Mesenchymal stem cell (in vitro differentiated cells and primary cell): Measurements from ENCODE around the gene HVCN1.
"Not testable (repeated sequence)": the region's sequence is repeated elsewhere in the genome, so short reads cannot be mapped to it uniquely, and the experiment has no call there.

Experiments used
- DNase-seq: peaks from one replicate; pipeline ENCODE4 v3.0.0-alpha.2; 2013
- H2AFZ ChIP-seq: one replicate; pipeline ENCODE4 v1.6.1; 2013; ENCODE audit warnings: low read depth, mild to moderate bottlenecking, control low read depth, inconsistent platforms, low read length, moderate library complexity
- H2AK5ac ChIP-seq: 2 replicates; pipeline ENCODE4 v1.6.1; 2013; ENCODE audit warnings: low read length, moderate library complexity, mild to moderate bottlenecking, inconsistent platforms; ENCODE audit not compliant: severe bottlenecking
- H2BK120ac ChIP-seq: one replicate; pipeline ENCODE4 v1.6.1; 2013; ENCODE audit warnings: low read depth, mild to moderate bottlenecking, inconsistent platforms, low read length, moderate library complexity
- H2BK12ac ChIP-seq, 2 experiments: one replicate each; pipeline ENCODE4 v1.6.1; 2013; ENCODE audit warnings: inconsistent platforms in 2 of 2, low read length in 2 of 2, mild to moderate bottlenecking in 2 of 2, moderate library complexity in 2 of 2, control low read depth in 1 of 2
- H2BK15ac ChIP-seq: one replicate; pipeline ENCODE4 v1.6.1; 2013; ENCODE audit warnings: mild to moderate bottlenecking, low read depth, inconsistent platforms; ENCODE audit not compliant: poor library complexity, severe bottlenecking
- H2BK5ac ChIP-seq: 2 replicates; pipeline ENCODE4 v1.6.1; 2013; ENCODE audit warnings: low read depth, mild to moderate bottlenecking, low read length, control low read depth, inconsistent platforms; ENCODE audit not compliant: poor library complexity, severe bottlenecking
- H3K14ac ChIP-seq, 2 experiments: one replicate each; pipeline ENCODE4 v1.6.1; 2013; ENCODE audit warnings: inconsistent platforms in 2 of 2, low read length in 2 of 2, control low read depth in 1 of 2, mild to moderate bottlenecking in 1 of 2, moderate library complexity in 1 of 2
- H3K18ac ChIP-seq, 2 experiments: one replicate each; pipeline ENCODE4 v1.6.1; 2013; ENCODE audit warnings: inconsistent platforms in 2 of 2, low read length in 2 of 2, control low read depth in 1 of 2, low read depth in 1 of 2, mild to moderate bottlenecking in 1 of 2
- H3K23ac ChIP-seq, 2 experiments: one replicate each; pipeline ENCODE4 v1.6.1; 2013; ENCODE audit warnings: inconsistent platforms in 2 of 2, low read length in 2 of 2, mild to moderate bottlenecking in 2 of 2, moderate library complexity in 2 of 2, control low read depth in 1 of 2
- H3K27ac ChIP-seq: 2 replicates; pipeline ENCODE4 v1.5.1; 2013; ENCODE audit warnings: mild to moderate bottlenecking, moderate library complexity, low read length, control low read depth, inconsistent platforms; ENCODE audit not compliant: poor library complexity, severe bottlenecking
- H3K27me3 ChIP-seq, 2 experiments: 2 replicates each; pipeline versions ENCODE4 v1.6.1 to v1.7.0; 2013; ENCODE audit warnings: low read length in 2 of 2, mild to moderate bottlenecking in 2 of 2, moderate library complexity in 2 of 2, control low read depth in 1 of 2, inconsistent platforms in 1 of 2; ENCODE audit not compliant: control insufficient read depth in 1 of 2, insufficient read depth in 1 of 2
- H3K36me3 ChIP-seq, 2 experiments: 2 replicates each; pipeline versions ENCODE4 v1.6.1 to v1.7.0; 2013; ENCODE audit warnings: low read length in 2 of 2, control low read depth in 1 of 2, inconsistent platforms in 1 of 2, low read depth in 1 of 2, mild to moderate bottlenecking in 1 of 2; ENCODE audit not compliant: insufficient read depth in 2 of 2, control insufficient read depth in 1 of 2
- H3K4ac ChIP-seq, 2 experiments: one replicate each; pipeline ENCODE4 v1.6.1; 2013; ENCODE audit warnings: inconsistent platforms in 2 of 2, low read length in 2 of 2, mild to moderate bottlenecking in 2 of 2, moderate library complexity in 2 of 2, control low read depth in 1 of 2, low read depth in 1 of 2
- H3K4me1 ChIP-seq: 2 replicates; pipeline ENCODE4 v1.6.1; 2013; ENCODE audit warnings: low read depth, low read length, control low read depth; ENCODE audit not compliant: control insufficient read depth, insufficient read depth
- H3K4me2 ChIP-seq: 2 replicates; pipeline ENCODE4 v1.6.1; 2013; ENCODE audit warnings: low read length, mild to moderate bottlenecking, inconsistent platforms; ENCODE audit not compliant: poor library complexity, severe bottlenecking
- H3K4me3 ChIP-seq, 2 experiments: 2 replicates each; pipeline versions ENCODE4 v1.5.1 to v1.7.0; 2013; ENCODE audit warnings: low read length in 2 of 2, mild to moderate bottlenecking in 2 of 2, control low read depth in 1 of 2, low read depth in 1 of 2; ENCODE audit not compliant: insufficient read depth in 1 of 2
- H3K79me1 ChIP-seq: replicated peaks from 2 replicates; pipeline ENCODE4 v1.6.1; 2013; ENCODE audit warnings: mild to moderate bottlenecking, control low read depth, low read length, inconsistent platforms; ENCODE audit not compliant: poor library complexity, severe bottlenecking
- H3K9ac ChIP-seq: 2 replicates; pipeline ENCODE4 v1.7.0; 2013; ENCODE audit warnings: mild to moderate bottlenecking, low read length, moderate library complexity
- H3K9me3 ChIP-seq: 2 replicates; pipeline ENCODE4 v1.7.0; 2013; ENCODE audit warnings: mild to moderate bottlenecking, low read length; ENCODE audit not compliant: control insufficient read depth
- H4K8ac ChIP-seq: one replicate; pipeline ENCODE4 v1.6.1; 2013; ENCODE audit warnings: inconsistent platforms, mild to moderate bottlenecking, low read length, moderate library complexity
- H4K91ac ChIP-seq: one replicate; pipeline ENCODE4 v1.6.1; 2013; ENCODE audit warnings: mild to moderate bottlenecking, low read length, inconsistent platforms
- WGBS: methylation state at CpG from one replicate; pipeline ENCODE4 v1.1.7; 2013; ENCODE audit warnings: mixed read lengths; 5-methylcytosine and 5-hydroxymethylcytosine counted together

HVCN1 gene

DNA sequence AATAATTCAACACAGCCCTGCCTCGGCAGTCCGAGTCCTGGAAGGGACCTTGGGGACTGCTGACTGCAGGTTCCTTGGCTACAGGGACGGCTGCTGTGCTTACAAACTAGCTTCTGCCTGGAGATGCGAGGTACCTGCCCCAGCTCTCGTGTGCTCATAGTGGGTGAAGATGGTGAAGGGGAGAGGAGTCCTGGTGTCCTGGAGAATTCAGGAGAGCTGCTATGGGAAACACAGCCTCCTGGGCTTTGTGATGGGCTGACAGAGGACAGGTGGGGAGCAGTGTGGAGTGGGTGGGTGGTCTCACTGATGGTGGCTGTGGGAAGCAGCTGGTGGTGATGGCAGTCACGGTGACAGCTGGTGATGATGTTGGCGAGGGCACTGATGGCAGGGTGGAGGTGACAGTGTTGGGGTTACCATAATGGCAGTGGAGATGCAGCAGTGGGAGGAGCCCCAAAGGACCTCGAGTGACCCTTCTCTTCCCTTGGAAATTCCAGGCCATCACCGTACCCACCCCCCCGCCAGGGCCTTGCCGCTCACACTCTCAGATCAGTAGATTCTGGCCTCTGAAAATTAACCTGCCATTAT is 32.8 kb downstream of the HVCN1 start:
- Histone ChIP-seq H3K9me3 (no peaks in the 10 kb centered on the region), H3K14ac (no peak overlapping the region), H3K36me3 (peaks cover 9 to 16% of the 10 kb centered on the region in 2 experiments), H3K4me3 (no peak overlapping the region), H3K79me1 (no peaks in the 10 kb centered on the region), H3K9ac (no peak overlapping the region), H2BK5ac (no peak overlapping the region), H3K4me2 (no peak overlapping the region), H3K23ac (no peak overlapping the region), H3K4ac (peak overlapping the region in 1 of 2 experiments; percentile 24), H2BK12ac (no peak overlapping the region), H2BK15ac (no peak overlapping the region), H2BK120ac (no peak overlapping the region), H3K18ac (no peak overlapping the region), H3K27me3 (no peaks in the 10 kb centered on the region), H4K91ac (peak overlapping the region; percentile 28), H3K4me1 (no peaks in the 10 kb centered on the region), H3K27ac (no peak overlapping the region), H2AK5ac (no peak overlapping the region), H2AFZ (no peak overlapping the region), H4K8ac (no peak overlapping the region)
- no peak for DNase-seq
- 95% methylated on average over 10 of the region's 11 CpGs for WGBS

DNA sequence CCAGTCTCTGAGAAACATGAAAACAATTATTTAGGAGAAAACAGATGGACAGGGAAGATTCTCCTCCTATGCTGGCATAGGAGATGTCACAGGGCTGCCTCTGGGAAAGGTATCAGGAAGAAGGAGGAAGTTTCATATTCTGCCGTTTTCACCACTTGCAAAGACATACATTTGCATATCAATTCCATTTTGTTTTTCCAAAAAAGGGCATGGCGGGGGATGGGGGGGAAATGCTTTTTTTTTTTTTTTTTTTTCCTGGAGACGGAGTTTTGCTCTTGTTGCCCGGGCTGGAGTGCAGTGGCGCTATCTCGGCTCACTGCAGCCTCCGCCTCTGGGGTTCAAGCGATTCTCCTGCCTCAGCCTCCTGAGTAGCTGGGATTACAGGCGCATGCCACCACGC is 34.7 kb downstream of the HVCN1 start:
- H3K4me1 ChIP-seq, H3K4me2 ChIP-seq, H3K14ac ChIP-seq, H3K23ac ChIP-seq, H3K9me3 ChIP-seq, H2AFZ ChIP-seq, H3K4ac ChIP-seq, H2BK120ac ChIP-seq, H4K91ac ChIP-seq, DNase-seq, H2BK12ac ChIP-seq, H3K9ac ChIP-seq, H4K8ac ChIP-seq, H3K27me3 ChIP-seq, H2BK15ac ChIP-seq, H2AK5ac ChIP-seq, H3K4me3 ChIP-seq, H2BK5ac ChIP-seq, H3K27ac ChIP-seq, H3K18ac ChIP-seq, H3K79me1 ChIP-seq: not testable (repeated sequence)
- peaks cover 14 to 24% of the 10 kb centered on the region in 2 experiments for H3K36me3 ChIP-seq
- 96% methylated on average over 8 of the region's 10 CpGs for WGBS

DNA sequence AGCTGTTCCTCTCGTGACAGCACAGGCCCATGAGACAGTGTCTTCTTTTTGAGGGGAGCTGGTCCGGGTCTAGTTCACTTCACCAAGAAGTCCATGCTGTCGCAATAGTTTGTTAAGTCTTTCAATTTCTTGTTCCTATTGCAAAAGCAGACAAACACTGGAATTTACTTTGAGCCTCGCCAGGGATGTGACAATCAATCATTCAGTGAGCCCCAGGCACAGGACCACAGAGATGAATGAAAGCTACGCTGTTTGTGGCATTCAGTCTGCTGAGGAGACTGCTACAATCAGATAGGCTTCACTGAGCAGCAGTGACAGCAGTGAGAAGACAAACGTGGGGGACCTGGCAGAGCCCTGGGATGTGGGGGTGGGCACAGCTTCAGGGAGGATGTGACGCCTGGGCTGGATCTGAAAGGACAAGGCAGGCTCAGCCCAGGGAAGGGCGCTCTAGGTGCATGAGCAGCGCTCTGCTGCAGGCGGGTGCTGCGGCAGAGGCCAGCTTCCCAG is 39.5 kb downstream of the HVCN1 start:
- H3K27me3 ChIP-seq = no peaks in the 10 kb centered on the region
- H2BK120ac ChIP-seq = no peak overlapping the region
- no peak overlapping the region for H3K18ac ChIP-seq
- H3K36me3 ChIP-seq = peaks cover 42 to 46% of the 10 kb centered on the region in 2 experiments
- H3K4me3 ChIP-seq = no peak overlapping the region
- no peaks in the 10 kb centered on the region for H3K9me3 ChIP-seq
- H2BK5ac ChIP-seq = no peak overlapping the region
- no peak overlapping the region for H3K27ac ChIP-seq
- no peak overlapping the region for H2BK12ac ChIP-seq
- H4K8ac ChIP-seq = no peak overlapping the region
- H4K91ac ChIP-seq = no peak overlapping the region
- H2BK15ac ChIP-seq = no peak overlapping the region
- no peak overlapping the region for H3K4me2 ChIP-seq
- H2AFZ ChIP-seq = no peak overlapping the region
- no peak overlapping the region for H3K4ac ChIP-seq
- no peaks in the 10 kb centered on the region for H3K4me1 ChIP-seq
- WGBS = 73% methylated on average over 11 of the region's 11 CpGs
- no peak overlapping the region for H3K14ac ChIP-seq
- H3K79me1 ChIP-seq = no peaks in the 10 kb centered on the region
- DNase-seq = peak; percentile 26
- H3K9ac ChIP-seq = no peak overlapping the region
- H2AK5ac ChIP-seq = no peak overlapping the region
- H3K23ac ChIP-seq = no peak overlapping the region

DNA sequence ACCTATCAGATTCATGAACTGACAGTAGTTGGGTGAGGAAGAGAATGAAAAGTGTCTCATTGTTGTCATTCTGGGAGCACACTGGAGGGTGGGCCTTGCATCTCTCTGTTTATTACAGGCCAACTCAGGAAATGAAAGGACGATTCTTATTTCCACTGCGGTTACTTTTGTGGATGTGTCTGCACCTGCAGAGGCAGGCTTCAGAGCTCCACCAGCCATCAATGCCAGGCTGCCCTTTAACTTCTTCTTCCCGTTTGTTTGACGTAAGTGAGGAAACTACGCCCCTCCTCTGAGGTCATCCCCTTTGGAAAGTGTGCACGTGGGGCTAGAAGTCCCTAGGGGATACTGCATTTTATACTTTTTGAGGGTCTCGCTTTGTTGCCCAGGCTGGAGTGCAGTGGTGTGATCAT is 41.3 kb downstream of the HVCN1 start:
- 93% methylated on average over 7 of the region's 7 CpGs for WGBS

More for the DNA sequence above, 41.3 kb downstream of the HVCN1 start:
- Histone ChIP-seq H2BK120ac (no peak overlapping the region), H3K4me1 (no peaks in the 10 kb centered on the region), H2BK12ac (no peak overlapping the region), H3K4me2 (no peak overlapping the region), H2BK15ac (no peak overlapping the region), H2AFZ (no peak overlapping the region), H3K36me3 (peaks cover 42 to 46% of the 10 kb centered on the region in 2 experiments), H3K23ac (no peak overlapping the region), H3K4ac (no peak overlapping the region), H3K18ac (no peak overlapping the region), H4K8ac (no peak overlapping the region), H3K14ac (no peak overlapping the region), H3K4me3 (no peak overlapping the region), H3K79me1 (no peaks in the 10 kb centered on the region), H3K9ac (no peak overlapping the region), H4K91ac (no peak overlapping the region), H2AK5ac (no peak overlapping the region), H3K27ac (no peak overlapping the region), H3K27me3 (no peaks in the 10 kb centered on the region), H3K9me3 (no peaks in the 10 kb centered on the region), H2BK5ac (no peak overlapping the region)
- no peak for DNase-seq
